ENCODE measurements around the gene FKBP5. TPM values are rescaled to one million over a fixed set of nuclear protein-coding genes. Genes with fewer than 3 reads are reported as not detected.

FKBP5 gene
- total and polyA plus RNA-seq, 2 donors from 2014 or later: 45.6 to 267 TPM

GRCh38 chr6:35586542-35586941 is 102.2 kb downstream of the FKBP5 start:
- FAIRE-seq (no peak), DNase-seq (no peak)
- intact Hi-C loops (cut with DNase I): no loop called here
- Histone ChIP-seq H3K36me3 (ENCODE audit: control insufficient read depth in 2 of 3, insufficient read depth in 3 of 3, low read length in 3 of 3) (peaks cover 0 to 32% (median 21%) of the 10 kb centered on the region in 3 donors), H3K9ac (ENCODE audit: low read length in 3 of 3) (no peak overlapping the region), H3K4me1 (ENCODE audit: control insufficient read depth in 2 of 3, insufficient read depth in 2 of 3, low read depth in 1 of 3, low read length in 3 of 3) (peaks cover 0 to 30% (median 11%) of the 10 kb centered on the region in 3 donors), H3K27ac (ENCODE audit: low read depth in 2 of 2, low read length in 2 of 2) (no peak overlapping the region), H3K9me3 (ENCODE audit: control insufficient read depth in 2 of 3, insufficient read depth in 1 of 3, low read length in 3 of 3) (no peaks in the 10 kb centered on the region), H3K27me3 (ENCODE audit: control insufficient read depth, insufficient read depth, low read length) (no peaks in the 10 kb centered on the region), H3K4me3 (ENCODE audit: low read length in 3 of 3) (no peak overlapping the region)
- no peak for TF ChIP-seq CTCF (IDR thresholded peaks at IDR 0.05; ENCODE audit: borderline replicate concordance, extremely low read depth, insufficient read depth)

GRCh38 chr6:35585658-35586057 is 103.1 kb downstream of the FKBP5 start:
- H3K27ac ChIP-seq (ENCODE audit: low read depth in 2 of 2, low read length in 2 of 2): no peak overlapping the region
- intact Hi-C loops (cut with DNase I): no loop called here
- H3K4me3 ChIP-seq (ENCODE audit: low read length in 3 of 3): no peak overlapping the region
- peaks cover 0 to 21% (median 7%) of the 10 kb centered on the region in 3 donors for H3K4me1 ChIP-seq (ENCODE audit: control insufficient read depth in 2 of 3, insufficient read depth in 2 of 3, low read depth in 1 of 3, low read length in 3 of 3)
- no peaks in the 10 kb centered on the region for H3K27me3 ChIP-seq (ENCODE audit: control insufficient read depth, insufficient read depth, low read length)
- FAIRE-seq (no peak), DNase-seq (no peak)
- H3K9me3 ChIP-seq (ENCODE audit: control insufficient read depth in 2 of 3, insufficient read depth in 1 of 3, low read length in 3 of 3): no peaks in the 10 kb centered on the region
- peaks cover 0 to 33% (median 23%) of the 10 kb centered on the region in 3 donors for H3K36me3 ChIP-seq (ENCODE audit: control insufficient read depth in 2 of 3, insufficient read depth in 3 of 3, low read length in 3 of 3)
- no peak for TF ChIP-seq CTCF (IDR thresholded peaks at IDR 0.05; ENCODE audit: borderline replicate concordance, extremely low read depth, insufficient read depth)
- no peak overlapping the region for H3K9ac ChIP-seq (ENCODE audit: low read length in 3 of 3)

GRCh38 chr6:35583893-35584688 is 104.6 kb downstream of the FKBP5 start:
- DNase-seq (peak in 4 of 5 donors; percentile 72 to 89 (median 82)), FAIRE-seq (peak; percentile 90)
- Histone ChIP-seq H3K27ac (ENCODE audit: low read depth in 2 of 2, low read length in 2 of 2) (peak overlapping the region in 1 of 2 donors; percentile 10), H3K4me1 (ENCODE audit: control insufficient read depth in 2 of 3, insufficient read depth in 2 of 3, low read depth in 1 of 3, low read length in 3 of 3) (peaks cover 0 to 10% (median 0%) of the 10 kb centered on the region in 3 donors), H3K27me3 (ENCODE audit: control insufficient read depth, insufficient read depth, low read length) (no peaks in the 10 kb centered on the region), H3K9ac (ENCODE audit: low read length in 3 of 3) (no peak overlapping the region), H3K36me3 (ENCODE audit: control insufficient read depth in 2 of 3, insufficient read depth in 3 of 3, low read length in 3 of 3) (peaks cover 0 to 22% (median 12%) of the 10 kb centered on the region in 3 donors), H3K4me3 (ENCODE audit: low read length in 3 of 3) (no peak overlapping the region), H3K9me3 (ENCODE audit: control insufficient read depth in 2 of 3, insufficient read depth in 1 of 3, low read length in 3 of 3) (no peaks in the 10 kb centered on the region)
- intact Hi-C loops (cut with DNase I): loop anchor here (5.0 kb wide), 1 partner anchor 153 kb away; the partner anchor contains the start of gene ARMC12
- peak; percentile 89 for TF ChIP-seq CTCF (IDR thresholded peaks at IDR 0.05; ENCODE audit: borderline replicate concordance, extremely low read depth, insufficient read depth)

All from kidney (tissue), 14 donors.